BJ (cell line): ENCODE measurements around the gene RPL10A. TPM values are rescaled to one million over a fixed set of nuclear protein-coding genes. Genes with fewer than 3 reads are reported as not detected.
"Not testable (repeated sequence)": the region's sequence is repeated elsewhere in the genome, so short reads cannot be mapped to it uniquely, and the experiment has no call there.

ENCODE experiments used
- CTCF ChIA-PET: fragments of 350-600 bp; formaldehyde crosslinking; extraction: SDS; loops from one replicate; lab custom pipeline; 2021; ENCODE audit warnings: antibody characterized with exemption, inconsistent platforms; lab: Yijun Ruan, JAX
- POLR2A ChIA-PET: fragments of 300-600 bp; sonication (Branson Sonifier 250); formaldehyde crosslinking; extraction: SDS; loops from one replicate; lab custom pipeline; 2021; ENCODE audit warnings: antibody characterized with exemption; lab: Charles Lee
- DNase-seq: peaks from one replicate; pipeline ENCODE4 v3.0.0-alpha.2; 2011; ENCODE audit warnings: low read depth
- H3K27me3 ChIP-seq: 2 replicates; pipeline ENCODE4 v1.6.0; 2011; ENCODE audit warnings: low read length; ENCODE audit not compliant: control insufficient read depth, insufficient read depth
- H3K36me3 ChIP-seq: 2 replicates; pipeline ENCODE4 v1.5.1; 2011; ENCODE audit warnings: low read length; ENCODE audit not compliant: control insufficient read depth, insufficient read depth
- H3K4me3 ChIP-seq: 2 replicates; pipeline ENCODE4 v1.5.1; 2011; ENCODE audit warnings: low read depth, mild to moderate bottlenecking, control low read depth, low read length
- polyA plus RNA-seq: library from polyadenylated mRNA; depleted of rRNA; stranded (reverse); fragments of >200 nt; gene quantifications from 2 replicates; pipeline ENCODE4 v1.2.3, GENCODE V29; 2011
- TF ChIP-seq, protein P1 (sequence below): IDR thresholded peaks from 2 replicates; pipeline ENCODE4 v1.5.1; 2011; ENCODE audit warnings: low read depth, mild to moderate bottlenecking, control low read depth, inconsistent platforms, low read length, moderate library complexity; ENCODE audit not compliant: insufficient read depth

The RPL10A gene
- polyA plus RNA-seq, 1 experiment = 2,524 TPM

DNA sequence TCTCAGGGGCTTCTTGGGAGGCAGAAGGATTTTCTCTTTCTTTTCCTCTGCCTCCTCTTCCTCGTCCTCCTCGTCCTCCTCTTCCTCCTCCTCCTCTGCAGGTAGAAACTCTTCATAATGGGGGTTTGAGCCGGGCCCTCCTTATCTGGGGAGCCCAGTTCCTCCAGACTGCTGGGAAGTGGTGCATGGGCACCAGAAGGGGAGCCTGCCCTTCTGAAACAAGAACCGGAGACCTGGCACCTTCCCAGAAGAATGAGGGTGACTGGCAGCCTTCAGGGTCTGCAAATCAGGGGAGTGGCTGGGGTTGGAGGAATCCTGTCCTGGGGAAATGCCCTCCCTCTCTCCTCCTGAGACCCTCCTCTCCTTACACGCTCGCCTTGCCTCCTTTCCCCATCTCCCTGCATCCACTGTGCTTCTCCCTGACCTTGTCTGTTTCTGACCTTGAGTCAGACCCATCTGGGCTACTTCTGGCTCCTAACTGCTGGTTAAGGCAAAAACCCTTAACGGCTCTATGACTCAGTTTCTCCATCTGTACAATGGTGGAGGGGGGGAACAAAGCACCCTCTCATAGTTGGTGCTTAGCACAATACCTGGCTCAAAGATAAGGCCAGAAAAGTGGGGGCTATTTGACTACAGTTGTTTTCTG is 42.8 kb downstream of the RPL10A start:
- ChIA-PET POLR2A (no interaction called here), CTCF (interaction anchor here (1.2 kb wide), 1 partner anchor 12 kb away, joined by 3 read pairs; no protein-coding TSS in a partner anchor)
- Histone ChIP-seq H3K27me3 (peaks cover 28% of the 10 kb centered on the region), H3K36me3 (no peaks in the 10 kb centered on the region), H3K4me3 (no peak overlapping the region)
- TF ChIP-seq, protein P1, sequence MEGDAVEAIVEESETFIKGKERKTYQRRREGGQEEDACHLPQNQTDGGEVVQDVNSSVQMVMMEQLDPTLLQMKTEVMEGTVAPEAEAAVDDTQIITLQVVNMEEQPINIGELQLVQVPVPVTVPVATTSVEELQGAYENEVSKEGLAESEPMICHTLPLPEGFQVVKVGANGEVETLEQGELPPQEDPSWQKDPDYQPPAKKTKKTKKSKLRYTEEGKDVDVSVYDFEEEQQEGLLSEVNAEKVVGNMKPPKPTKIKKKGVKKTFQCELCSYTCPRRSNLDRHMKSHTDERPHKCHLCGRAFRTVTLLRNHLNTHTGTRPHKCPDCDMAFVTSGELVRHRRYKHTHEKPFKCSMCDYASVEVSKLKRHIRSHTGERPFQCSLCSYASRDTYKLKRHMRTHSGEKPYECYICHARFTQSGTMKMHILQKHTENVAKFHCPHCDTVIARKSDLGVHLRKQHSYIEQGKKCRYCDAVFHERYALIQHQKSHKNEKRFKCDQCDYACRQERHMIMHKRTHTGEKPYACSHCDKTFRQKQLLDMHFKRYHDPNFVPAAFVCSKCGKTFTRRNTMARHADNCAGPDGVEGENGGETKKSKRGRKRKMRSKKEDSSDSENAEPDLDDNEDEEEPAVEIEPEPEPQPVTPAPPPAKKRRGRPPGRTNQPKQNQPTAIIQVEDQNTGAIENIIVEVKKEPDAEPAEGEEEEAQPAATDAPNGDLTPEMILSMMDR = no peak
- DNase-seq = no peak

- POLR2A ChIA-PET = no interaction called here
- H3K27me3 ChIP-seq = peaks cover 24% of the 10 kb centered on the region
- no peak for DNase-seq
- no peaks in the 10 kb centered on the region for H3K36me3 ChIP-seq
- TF ChIP-seq, protein P1 = no peak
- CTCF ChIA-PET = no interaction called here
- no peak overlapping the region for H3K4me3 ChIP-seq
Measured at GRCh38 chr6:35511562-35511941, 43.4 kb downstream of the RPL10A start.

DNA sequence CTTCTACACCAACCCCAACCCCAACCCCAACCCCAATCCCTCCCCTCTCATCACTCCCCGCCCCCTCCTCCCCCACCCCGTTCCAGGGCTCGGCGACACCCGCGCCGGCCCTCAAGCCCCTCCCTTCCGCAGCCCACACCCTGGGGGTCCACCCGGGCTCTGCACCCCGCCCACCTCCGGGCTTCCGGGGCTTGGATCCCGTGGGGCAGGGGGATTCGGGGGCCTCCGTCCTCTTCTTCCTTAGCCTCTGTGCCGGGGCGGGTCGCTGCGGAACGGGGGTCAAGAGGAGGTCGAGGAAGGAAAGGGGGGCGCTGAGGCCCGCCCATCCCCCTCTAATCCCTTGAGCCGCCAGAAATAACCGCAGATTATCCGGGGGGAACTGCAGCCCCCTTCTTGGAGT is 43.8 kb downstream of the RPL10A start:
- CTCF ChIA-PET = no interaction called here
- DNase-seq = no peak
- H3K36me3 ChIP-seq = no peaks in the 10 kb centered on the region
- no peak overlapping the region for H3K4me3 ChIP-seq
- POLR2A ChIA-PET = no interaction called here
- TF ChIP-seq, protein P1 = no peak
- peaks cover 22% of the 10 kb centered on the region for H3K27me3 ChIP-seq

- Histone ChIP-seq H3K4me3 (no peak within 1 kb of the TSS), H3K27me3 (peaks cover 19% of the 10 kb centered on the region), H3K36me3 (no peaks in the 10 kb centered on the region)
- ChIA-PET POLR2A (no interaction called here), CTCF (no interaction called here)
- TF ChIP-seq, protein P1 = no peak
- no peak for DNase-seq
Measured at GRCh38 chr6:35512740-35513139, 44.5 kb downstream of the RPL10A start, which contains the start of gene TULP1. Gene TULP1, minus strand, starts transcription at chr6:35512896. Its CDS starts 38 bp downstream, at chr6:35512858.

GRCh38 chr6:35514587-35514986 is 46.4 kb downstream of the RPL10A start:
- Histone ChIP-seq H3K36me3 (no peaks in the 10 kb centered on the region), H3K4me3 (no peak overlapping the region), H3K27me3 (peaks cover 12% of the 10 kb centered on the region)
- DNase-seq = no peak
- TF ChIP-seq, protein P1 = no peak
- POLR2A ChIA-PET = interaction anchor here (0.7 kb wide), 1 partner anchor 14 kb away, joined by 13 read pairs; no protein-coding TSS in a partner anchor
- CTCF ChIA-PET = interaction anchor here (1.1 to 1.2 kb wide), 2 partner anchors 8 to 17 kb away, joined by 3 to 7 read pairs; no protein-coding TSS in a partner anchor

GRCh38 chr6:35515939-35516338 is 47.7 kb downstream of the RPL10A start:
- H3K36me3 ChIP-seq, H3K4me3 ChIP-seq, DNase-seq, POLR2A ChIA-PET, H3K27me3 ChIP-seq: not testable (repeated sequence)
- CTCF ChIA-PET = interaction anchor here (0.6 to 8.7 kb wide), 2 partner anchors 220 to 311 kb away, joined by 3 to 113 read pairs; partner anchors contain the start of gene ARMC12
